ENCODE measurements around the gene FBH1. TPM values are rescaled to one million over a fixed set of nuclear protein-coding genes. Genes with fewer than 3 reads are reported as not detected.
A peak's percentile ranks its signal among the peaks of the same experiment; 100 is the strongest.
"Not testable (repeated sequence)": the region's sequence is repeated elsewhere in the genome, so short reads cannot be mapped to it uniquely, and the experiment has no call there.

Gene FBH1
- total RNA-seq, 1 donor from 2014 or later = 80.9 TPM

- DNase-seq (ENCODE audit: low read depth, low spot score) = no peak
Observed at GRCh38 chr10:5902511-5903274, 12.7 kb downstream of the FBH1 start.

- DNase-seq (ENCODE audit: low read depth, low spot score) = no peak
Observed at GRCh38 chr10:5903563-5903962, 13.5 kb downstream of the FBH1 start.

GRCh38 chr10:5904227-5904626, 14.2 kb downstream of the FBH1 start:
- DNase-seq (ENCODE audit: low read depth, low spot score) = no peak

- no peak for DNase-seq (ENCODE audit: low read depth, low spot score)
Observed at GRCh38 chr10:5905854-5906507, 15.9 kb downstream of the FBH1 start.

GRCh38 chr10:5906651-5907050, 16.6 kb downstream of the FBH1 start:
- DNase-seq (ENCODE audit: low read depth, low spot score) = no peak

GRCh38 chr10:5908676-5909075, 18.6 kb downstream of the FBH1 start:
- DNase-seq (ENCODE audit: low read depth, low spot score) = not testable (repeated sequence)

GRCh38 chr10:5910323-5911100, 20.5 kb downstream of the FBH1 start:
- no peak for DNase-seq (ENCODE audit: low read depth, low spot score)

- no peak for DNase-seq (ENCODE audit: low read depth, low spot score)
Observed at GRCh38 chr10:5911670-5912069, 21.6 kb downstream of the FBH1 start.

- no peak for DNase-seq (ENCODE audit: low read depth, low spot score)
Observed at GRCh38 chr10:5913736-5914135, 23.7 kb downstream of the FBH1 start.

- peak; percentile 75 for DNase-seq (ENCODE audit: low read depth, low spot score)
Observed at GRCh38 chr10:5915451-5915850, 25.4 kb downstream of the FBH1 start.

GRCh38 chr10:5917305-5917704, 27.3 kb downstream of the FBH1 start:
- no peak for DNase-seq (ENCODE audit: low read depth, low spot score)

GRCh38 chr10:5918763-5919162, 28.7 kb downstream of the FBH1 start:
- DNase-seq (ENCODE audit: low read depth, low spot score) = no peak

- DNase-seq (ENCODE audit: low read depth, low spot score) = no peak
Observed at GRCh38 chr10:5919568-5919967, 29.5 kb downstream of the FBH1 start.

GRCh38 chr10:5921746-5922145, 31.7 kb downstream of the FBH1 start:
- DNase-seq (ENCODE audit: low read depth, low spot score) = no peak

GRCh38 chr10:5924889-5925288, 34.8 kb downstream of the FBH1 start:
- DNase-seq (ENCODE audit: low read depth, low spot score) = no peak

GRCh38 chr10:5927306-5927705, 37.3 kb downstream of the FBH1 start:
- no peak for DNase-seq (ENCODE audit: low read depth, low spot score)

- DNase-seq (ENCODE audit: low read depth, low spot score) = no peak
Observed at GRCh38 chr10:5929442-5929841, 39.4 kb downstream of the FBH1 start.

- DNase-seq (ENCODE audit: low read depth, low spot score) = no peak
Observed at GRCh38 chr10:5930272-5930671, 40.2 kb downstream of the FBH1 start.

GRCh38 chr10:5932345-5932744, 42.3 kb downstream of the FBH1 start:
- no peak for DNase-seq (ENCODE audit: low read depth, low spot score)

- no peak for DNase-seq (ENCODE audit: low read depth, low spot score)
Observed at GRCh38 chr10:5933909-5934546, 44.0 kb downstream of the FBH1 start.

- no peak for DNase-seq (ENCODE audit: low read depth, low spot score)
Observed at GRCh38 chr10:5935628-5936027, 45.6 kb downstream of the FBH1 start.

GRCh38 chr10:5937016-5937415, 47.0 kb downstream of the FBH1 start:
- DNase-seq (ENCODE audit: low read depth, low spot score) = no peak

All from pulmonary artery endothelial cell (primary cell).